CD4-positive, alpha-beta T cell treated with Interleukin-4 for 4 hours (primary cell): ENCODE measurements around the gene TMEM138.
A peak's percentile ranks its signal among the peaks of the same experiment; 100 is the strongest.

ENCODE experiments used
- DNase-seq: peaks from one replicate; pipeline ENCODE4 v3.0.0-alpha.2; 2020

The TMEM138 gene

GRCh38 chr11:61361741-61362541 is at the start of gene TMEM138, which contains the start of gene CYB561A3:
Gene TMEM138, plus strand, starts transcription at chr11:61362374. Its CDS starts 2,017 bp downstream, at chr11:61364391.
Gene CYB561A3, minus strand, starts transcription at chr11:61361882. Its CDS starts 5,169 bp downstream, at chr11:61356713.
- DNase-seq: peak; percentile 89

- DNase-seq: no peak
These were observed 46.9 kb upstream of the TMEM138 start for GRCh38 chr11:61315260-61315659.

- DNase-seq: no peak
These were observed 36.3 kb upstream of the TMEM138 start for GRCh38 chr11:61325649-61326414.

GRCh38 chr11:61327669-61328071 is 34.5 kb upstream of the TMEM138 start:
- DNase-seq: no peak

- DNase-seq: no peak
These were observed 33.8 kb upstream of the TMEM138 start for GRCh38 chr11:61328351-61328750.

- no peak for DNase-seq
These were observed 32.3 kb upstream of the TMEM138 start for GRCh38 chr11:61329871-61330270.

- DNase-seq: no peak
These were observed 30.5 kb upstream of the TMEM138 start for GRCh38 chr11:61331651-61332050.

- DNase-seq: no peak
These were observed 29.8 kb upstream of the TMEM138 start for GRCh38 chr11:61332281-61332796.

GRCh38 chr11:61332797-61333549 is 29.2 kb upstream of the TMEM138 start, which contains the start of the genes DDB1 and TKFC:
Gene DDB1, minus strand, starts transcription at chr11:61333105. Its CDS starts 137 bp downstream, at chr11:61332968.
Gene TKFC, plus strand, starts transcription at chr11:61333228. Its CDS starts 1,501 bp downstream, at chr11:61334729.
- peak; percentile 94 for DNase-seq

GRCh38 chr11:61333550-61334433 is 28.4 kb upstream of the TMEM138 start:
- no peak for DNase-seq

GRCh38 chr11:61334434-61335354 is 27.5 kb upstream of the TMEM138 start:
- DNase-seq: no peak

- DNase-seq: no peak
These were observed 26.8 kb upstream of the TMEM138 start for GRCh38 chr11:61335355-61335710.

GRCh38 chr11:61336171-61336935 is 25.8 kb upstream of the TMEM138 start:
- peak; percentile 78 for DNase-seq

- no peak for DNase-seq
These were observed 24.3 kb upstream of the TMEM138 start for GRCh38 chr11:61337706-61338470.

- no peak for DNase-seq
These were observed 23.2 kb upstream of the TMEM138 start for GRCh38 chr11:61338783-61339489.

GRCh38 chr11:61339490-61339878 is 22.7 kb upstream of the TMEM138 start:
- DNase-seq: no peak

GRCh38 chr11:61340979-61341378 is 21.2 kb upstream of the TMEM138 start:
- no peak for DNase-seq

GRCh38 chr11:61341706-61342105 is 20.5 kb upstream of the TMEM138 start:
- DNase-seq: no peak
